GM12891 (cell line): Measurements from ENCODE around the gene F9. TPM values are rescaled to one million over a fixed set of nuclear protein-coding genes. Genes with fewer than 3 reads are reported as not detected.
"Not testable (repeated sequence)": the region's sequence is repeated elsewhere in the genome, so short reads cannot be mapped to it uniquely, and the experiment has no call there.

Source experiments
- DNase-seq: peaks from one replicate; pipeline ENCODE4 v3.0.0; 2011; ENCODE audit warnings: low spot score; ENCODE audit not compliant: insufficient read length
- FAIRE-seq: peaks from 2 replicates; lab custom pipeline; 2011; peaks lifted over from hg19 to GRCh38; lab: Jason Lieb, UNC
- PAX5 ChIP-seq: IDR thresholded peaks from 2 replicates; pipeline ENCODE4 v1.6.1; 2011; ENCODE audit warnings: low read length, moderate library complexity, mild to moderate bottlenecking; ENCODE audit not compliant: insufficient read depth, severe bottlenecking
- POLR2A ChIP-seq: IDR thresholded peaks from 2 replicates; pipeline ENCODE4 v1.6.1; 2011; ENCODE audit warnings: low read depth, low read length, control low read depth
- POLR2AphosphoS5 ChIP-seq: IDR thresholded peaks from 2 replicates; pipeline ENCODE4 v1.6.1; 2011; ENCODE audit warnings: low read depth, low read length, control low read depth
- POU2F2 ChIP-seq: IDR thresholded peaks from 2 replicates; pipeline ENCODE4 v1.6.1; 2011; ENCODE audit warnings: low read depth, mild to moderate bottlenecking, control low read depth, low read length, moderate library complexity
- SPI1 ChIP-seq: IDR thresholded peaks from 2 replicates; pipeline ENCODE4 v1.6.1; 2011; ENCODE audit warnings: low read depth, low read length, control low read depth
- TAF1 ChIP-seq: IDR thresholded peaks from 2 replicates; pipeline ENCODE4 v1.6.1; 2011; ENCODE audit warnings: low read depth, low read length, control low read depth
- polyA plus RNA-seq: library from polyadenylated mRNA; unstranded; fragments of >200 nt; gene quantifications from one replicate; pipeline ENCODE4 v1.2.1, GENCODE V29; 2012; ENCODE audit warnings: low read depth, missing spikeins, inconsistent platforms; ENCODE audit not compliant: missing spikeins

Gene F9
- polyA plus RNA-seq = not detected

DNA sequence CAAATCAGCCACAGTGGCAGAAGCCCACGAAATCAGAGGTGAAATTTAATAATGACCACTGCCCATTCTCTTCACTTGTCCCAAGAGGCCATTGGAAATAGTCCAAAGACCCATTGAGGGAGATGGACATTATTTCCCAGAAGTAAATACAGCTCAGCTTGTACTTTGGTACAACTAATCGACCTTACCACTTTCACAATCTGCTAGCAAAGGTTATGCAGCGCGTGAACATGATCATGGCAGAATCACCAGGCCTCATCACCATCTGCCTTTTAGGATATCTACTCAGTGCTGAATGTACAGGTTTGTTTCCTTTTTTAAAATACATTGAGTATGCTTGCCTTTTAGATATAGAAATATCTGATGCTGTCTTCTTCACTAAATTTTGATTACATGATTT lies at the start of gene F9:
F9 (plus strand) TSS at position 190 of the 400 bp plus-strand sequence; CDS start at position 216, 26 bp downstream.
- TF ChIP-seq SPI1 = no peak
- TF ChIP-seq PAX5 = no peak
- TF ChIP-seq TAF1 = no peak
- no peak for TF ChIP-seq POU2F2
- TF ChIP-seq POLR2AphosphoS5 = no peak
- no peak for TF ChIP-seq POLR2A
- no peak for DNase-seq
- FAIRE-seq = no peak

DNA sequence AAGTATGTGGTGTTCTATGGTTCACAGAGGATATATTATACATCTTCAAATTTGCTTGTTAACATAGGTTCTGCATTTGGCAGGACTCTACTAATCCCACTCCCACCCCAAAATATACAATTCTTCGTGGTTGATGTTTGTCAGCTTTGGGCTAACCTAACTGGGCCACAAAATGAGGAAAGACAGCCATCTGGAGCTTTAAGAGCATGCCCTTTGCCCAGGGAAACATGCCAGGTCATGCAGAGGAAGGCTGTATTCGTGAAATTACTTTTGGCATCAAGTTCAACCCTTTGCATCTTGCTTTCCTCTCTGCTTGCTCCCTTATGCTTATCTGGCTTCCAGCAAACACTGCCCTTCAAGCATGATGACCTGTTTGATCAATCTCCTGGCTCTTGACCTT lies 46.8 kb upstream of the F9 start:
- FAIRE-seq (no peak), DNase-seq (no peak)
- TF ChIP-seq PAX5 (no peak), TAF1 (no peak), SPI1 (no peak), POLR2AphosphoS5 (no peak), POU2F2 (no peak), POLR2A (no peak)

DNA sequence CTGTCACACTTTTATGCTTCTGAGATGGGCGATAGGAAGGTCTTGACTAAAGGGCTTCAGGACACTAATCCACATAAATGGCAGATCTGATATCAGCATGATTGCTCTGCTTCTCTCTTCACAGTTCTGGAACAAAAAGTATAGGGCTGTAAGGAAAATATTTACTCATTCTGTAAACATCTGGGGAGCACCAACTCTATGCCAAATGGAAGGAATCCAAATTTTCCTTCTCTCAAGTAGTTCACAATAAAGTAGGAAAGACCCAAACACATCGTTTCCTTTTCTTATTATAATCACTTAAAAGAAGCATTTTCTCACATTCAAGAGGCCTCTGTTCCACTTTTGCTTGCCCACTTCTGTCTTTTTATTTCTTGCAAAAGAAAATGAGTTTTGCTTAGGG lies 45.9 kb upstream of the F9 start:
- FAIRE-seq (no peak), DNase-seq (no peak)
- TF ChIP-seq POLR2A (no peak), PAX5 (no peak), TAF1 (no peak), SPI1 (no peak), POU2F2 (no peak), POLR2AphosphoS5 (no peak)

DNA sequence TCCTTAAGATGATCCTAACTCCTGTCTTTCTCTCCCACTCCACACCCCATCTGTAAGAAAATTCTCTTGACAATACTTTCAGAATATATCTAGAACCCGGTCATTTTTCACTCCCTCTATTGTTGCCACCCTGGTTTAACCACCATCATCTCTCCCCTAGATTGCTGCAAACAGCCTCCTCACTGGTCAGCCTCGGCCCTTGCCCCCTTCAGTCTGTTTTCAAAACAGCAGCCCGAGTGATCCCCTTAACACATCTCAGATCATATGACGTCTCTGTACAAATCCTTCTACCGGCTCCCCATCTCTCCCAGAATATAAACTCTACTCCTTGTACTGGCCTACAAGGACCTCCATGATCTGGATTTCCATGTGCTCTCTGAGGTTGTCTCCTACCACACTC lies 35.2 kb upstream of the F9 start:
- TF ChIP-seq TAF1 (no peak), POU2F2 (no peak), POLR2A (no peak), PAX5 (no peak), SPI1 (no peak), POLR2AphosphoS5 (no peak)
- DNase-seq (no peak), FAIRE-seq (no peak)

DNA sequence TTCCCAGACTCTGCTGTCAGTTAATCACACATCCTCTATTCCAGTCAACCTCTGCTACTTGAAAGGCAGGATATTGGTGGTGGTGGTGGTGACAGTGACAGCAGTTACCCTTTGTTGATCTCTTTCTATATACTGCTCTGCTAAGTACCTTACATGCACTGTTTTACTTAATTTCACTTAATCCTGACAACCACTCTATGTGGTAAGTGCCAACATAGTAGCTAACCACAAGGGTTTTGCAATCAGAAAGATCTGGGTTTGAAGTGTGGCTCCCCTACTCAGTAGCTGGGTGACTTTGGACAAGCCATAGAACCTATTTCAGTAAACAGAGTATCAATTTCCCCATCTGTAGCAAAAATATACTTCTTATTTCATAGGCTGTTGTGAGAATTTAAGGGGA lies 24.2 kb upstream of the F9 start:
- FAIRE-seq = no peak
- TF ChIP-seq POLR2A (no peak), POLR2AphosphoS5 (no peak), TAF1 (no peak), PAX5 (no peak), SPI1 (no peak), POU2F2 (no peak)
- no peak for DNase-seq

DNA sequence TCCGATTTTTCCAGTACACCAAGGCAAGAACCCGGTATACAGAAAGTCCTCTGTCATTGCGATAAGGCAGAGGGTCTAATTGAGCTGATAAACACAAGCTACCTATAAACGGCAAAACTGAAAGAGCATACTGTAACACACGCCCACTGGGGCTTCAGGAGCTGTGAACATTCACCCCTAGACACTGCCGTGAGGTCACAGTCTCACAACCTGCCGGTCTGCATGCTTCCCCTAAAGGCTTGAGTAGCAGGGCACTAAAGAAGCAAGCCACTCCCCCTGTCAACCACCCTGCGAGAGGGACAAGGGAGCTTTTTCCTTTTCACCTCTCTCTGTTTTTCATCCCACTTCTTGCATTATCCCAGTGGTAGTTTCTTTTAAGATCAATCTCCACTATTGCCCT lies 22.4 kb upstream of the F9 start:
- DNase-seq (no peak), FAIRE-seq (no peak)
- TF ChIP-seq POLR2AphosphoS5 (no peak), POU2F2 (no peak), PAX5 (no peak), SPI1 (no peak), TAF1 (no peak), POLR2A (no peak)

DNA sequence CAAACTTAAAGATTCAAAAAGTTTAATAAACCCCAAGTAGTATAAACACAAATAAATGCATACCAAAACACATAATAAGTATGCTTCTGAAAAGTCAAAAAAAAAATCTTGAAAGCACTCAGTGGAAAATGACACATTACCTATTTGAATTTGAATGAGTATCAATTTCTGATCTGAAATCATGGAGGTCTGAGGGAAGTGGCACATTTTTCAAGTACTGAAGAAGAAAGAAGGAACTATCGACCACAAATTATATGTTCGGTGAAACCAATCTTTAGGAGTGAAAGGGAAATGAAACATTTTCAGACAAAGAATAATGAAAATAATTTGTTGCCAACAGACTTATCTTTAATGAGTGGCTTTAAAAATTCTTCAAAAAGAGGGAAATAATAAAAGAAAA lies 12.1 kb upstream of the F9 start:
- TF ChIP-seq SPI1 (no peak), PAX5 (no peak), TAF1 (no peak), POU2F2 (no peak), POLR2AphosphoS5 (no peak), POLR2A (no peak)
- DNase-seq = no peak
- FAIRE-seq = no peak

DNA sequence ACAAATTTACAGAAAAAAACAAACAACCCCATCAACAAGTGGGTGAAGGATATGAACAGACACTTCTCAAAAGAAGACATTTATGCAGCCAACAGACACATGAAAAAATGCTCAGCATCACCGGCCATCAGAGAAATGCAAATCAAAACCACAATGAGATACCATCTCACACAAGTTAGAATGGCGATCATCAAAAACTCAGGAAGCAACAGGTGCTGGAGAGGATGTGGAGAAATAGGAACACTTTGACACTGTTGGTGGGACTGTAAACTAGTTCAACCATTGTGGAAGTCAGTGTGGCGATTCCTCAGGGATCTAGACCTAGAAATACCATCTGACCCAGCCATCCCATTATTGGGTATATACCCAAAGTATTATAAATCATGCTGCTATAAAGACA lies 1.7 kb upstream of the F9 start:
- DNase-seq, FAIRE-seq: not testable (repeated sequence)

DNA sequence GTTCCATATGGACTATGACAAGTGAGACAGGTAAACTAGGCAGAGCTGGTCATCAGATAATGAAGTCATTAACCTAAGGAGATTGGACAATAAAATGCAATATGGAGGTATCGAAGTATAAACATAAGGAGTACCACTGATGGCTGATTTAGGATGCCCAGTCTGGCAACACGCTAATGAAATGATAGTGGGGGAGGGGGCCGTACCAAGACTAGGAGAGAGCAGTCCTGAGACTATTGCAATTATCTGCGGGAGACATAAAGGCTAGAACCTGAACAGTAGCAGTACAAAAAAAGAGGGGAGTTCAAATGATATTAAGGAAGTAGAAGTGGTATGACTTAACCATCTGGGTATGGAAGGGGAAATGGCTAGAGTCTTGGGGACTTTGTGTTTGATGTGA lies 2.3 kb downstream of the F9 start:
- TF ChIP-seq POLR2AphosphoS5 = no peak
- no peak for TF ChIP-seq TAF1
- no peak for TF ChIP-seq POU2F2
- no peak for TF ChIP-seq POLR2A
- TF ChIP-seq PAX5 = no peak
- FAIRE-seq (no peak), DNase-seq (no peak)

DNA sequence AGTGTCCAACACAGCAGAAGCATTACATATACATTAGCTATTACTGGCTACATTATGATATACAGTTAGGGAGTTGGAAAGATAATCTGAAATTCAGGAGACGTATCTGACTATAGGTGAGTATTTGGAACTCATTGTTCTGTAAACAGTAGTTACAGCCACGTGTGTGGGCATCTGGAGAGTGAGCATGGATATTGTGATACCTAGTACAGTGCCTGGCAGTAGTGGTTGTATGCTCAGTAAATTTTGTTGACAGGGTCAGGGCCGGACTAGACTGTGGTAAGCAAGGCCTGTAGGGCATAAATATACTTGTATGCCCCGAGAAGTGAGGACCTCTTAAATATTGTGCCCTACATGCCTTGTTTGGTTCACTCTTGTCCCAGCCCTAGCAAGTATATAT lies 2.9 kb downstream of the F9 start:
- no peak for TF ChIP-seq TAF1
- no peak for DNase-seq
- no peak for FAIRE-seq

DNA sequence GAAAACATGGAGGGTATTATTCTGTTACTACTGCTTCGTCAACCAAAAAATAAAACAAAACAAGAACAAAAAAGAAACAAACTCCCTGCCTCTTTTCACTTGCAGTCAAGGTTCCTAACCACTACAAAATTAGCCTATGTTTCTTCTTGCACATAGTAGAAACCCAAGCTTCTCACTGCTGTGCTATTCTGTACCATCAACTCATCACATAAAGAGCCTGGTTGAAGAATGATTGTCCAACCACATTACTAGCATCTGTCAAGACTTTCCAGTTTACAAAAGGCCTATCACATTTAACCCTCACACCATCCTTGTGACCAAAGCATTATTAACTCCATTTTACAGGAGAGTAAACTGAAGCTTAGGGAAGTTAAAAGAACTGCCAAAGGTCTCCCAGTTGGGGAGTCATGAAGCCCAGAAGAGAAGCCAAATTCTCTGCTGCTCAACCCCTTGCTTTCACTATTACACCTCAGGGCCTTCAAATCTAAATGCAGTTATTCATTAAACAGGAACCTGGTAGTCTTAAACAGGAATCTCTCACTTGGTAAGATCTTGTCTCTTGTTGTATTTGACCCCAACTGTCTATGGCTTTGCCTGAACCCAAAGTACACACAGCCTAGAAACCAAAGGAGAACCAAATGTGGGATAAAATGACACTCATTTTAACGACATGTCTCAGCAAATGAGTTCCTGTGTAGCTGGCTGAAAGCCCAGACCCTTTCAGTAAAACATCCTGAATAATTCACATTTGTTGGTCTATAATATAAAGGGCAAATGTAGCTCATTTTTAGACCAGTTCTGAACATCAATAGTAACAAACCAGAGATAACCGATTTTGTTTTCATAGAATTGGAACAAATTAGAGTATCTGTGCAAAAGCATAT lies 8.6 kb downstream of the F9 start:
- DNase-seq (no peak), FAIRE-seq (no peak)
- TF ChIP-seq TAF1 = no peak
- TF ChIP-seq SPI1 = no peak
- TF ChIP-seq POLR2AphosphoS5 = no peak
- no peak for TF ChIP-seq POU2F2
- TF ChIP-seq POLR2A = no peak
- TF ChIP-seq PAX5 = no peak
